Stimulated activated CD8-positive, alpha-beta memory T cell treated with anti-CD3 and anti-CD28 coated beads, Interleukin-15, amount 100 ng/mL, for 1 hour (primary cell): Measurements from ENCODE around the gene TDRD12.
"Not testable (repeated sequence)": the region's sequence is repeated elsewhere in the genome, so short reads cannot be mapped to it uniquely, and the experiment has no call there.

Experiments
- DNase-seq: peaks from one replicate; pipeline ENCODE4 v3.0.0-alpha.2; 2020; ENCODE audit warnings: low read depth

Gene TDRD12

GRCh38 chr19:32693151-32694108 is 26.1 kb upstream of the TDRD12 start:
- DNase-seq = not testable (repeated sequence)

- not testable (repeated sequence) for DNase-seq
Observed at GRCh38 chr19:32694316-32694715, 25.3 kb upstream of the TDRD12 start.

- DNase-seq = not testable (repeated sequence)
Observed at GRCh38 chr19:32694851-32695250, 24.7 kb upstream of the TDRD12 start.

- DNase-seq = not testable (repeated sequence)
Observed at GRCh38 chr19:32695506-32695905, 24.1 kb upstream of the TDRD12 start.

- DNase-seq = not testable (repeated sequence)
Observed at GRCh38 chr19:32696771-32697170, 22.8 kb upstream of the TDRD12 start.

GRCh38 chr19:32700129-32700528 is 19.4 kb upstream of the TDRD12 start:
- not testable (repeated sequence) for DNase-seq

- DNase-seq = no peak
Observed at GRCh38 chr19:32702010-32702409, 17.6 kb upstream of the TDRD12 start.

- DNase-seq = not testable (repeated sequence)
Observed at GRCh38 chr19:32704006-32704405, 15.6 kb upstream of the TDRD12 start.

GRCh38 chr19:32708457-32708856 is 11.1 kb upstream of the TDRD12 start:
- DNase-seq = no peak

- DNase-seq = no peak
Observed at GRCh38 chr19:32709032-32709431, 10.5 kb upstream of the TDRD12 start.

- no peak for DNase-seq
Observed at GRCh38 chr19:32711747-32712146, 7.8 kb upstream of the TDRD12 start.

GRCh38 chr19:32716203-32716602 is 3.4 kb upstream of the TDRD12 start:
- DNase-seq = not testable (repeated sequence)

GRCh38 chr19:32717496-32717895 is 2.1 kb upstream of the TDRD12 start:
- DNase-seq = no peak

GRCh38 chr19:32718286-32718685 is 1.3 kb upstream of the TDRD12 start:
- DNase-seq = no peak

- DNase-seq = no peak
Observed at GRCh38 chr19:32720216-32720935, 809 bp downstream of the TDRD12 start.

GRCh38 chr19:32720936-32721250 is 1.3 kb downstream of the TDRD12 start:
- DNase-seq = no peak

- DNase-seq = no peak
Observed at GRCh38 chr19:32735936-32736335, 16.4 kb downstream of the TDRD12 start.

GRCh38 chr19:32743021-32743420 is 23.5 kb downstream of the TDRD12 start:
- DNase-seq = no peak

- no peak for DNase-seq
Observed at GRCh38 chr19:32743447-32743846, 23.9 kb downstream of the TDRD12 start.

GRCh38 chr19:32744555-32745325 is 25.2 kb downstream of the TDRD12 start:
- no peak for DNase-seq

GRCh38 chr19:32745594-32746251 is 26.2 kb downstream of the TDRD12 start:
- not testable (repeated sequence) for DNase-seq
